ENCODE data around the gene LDHD.

DNA sequence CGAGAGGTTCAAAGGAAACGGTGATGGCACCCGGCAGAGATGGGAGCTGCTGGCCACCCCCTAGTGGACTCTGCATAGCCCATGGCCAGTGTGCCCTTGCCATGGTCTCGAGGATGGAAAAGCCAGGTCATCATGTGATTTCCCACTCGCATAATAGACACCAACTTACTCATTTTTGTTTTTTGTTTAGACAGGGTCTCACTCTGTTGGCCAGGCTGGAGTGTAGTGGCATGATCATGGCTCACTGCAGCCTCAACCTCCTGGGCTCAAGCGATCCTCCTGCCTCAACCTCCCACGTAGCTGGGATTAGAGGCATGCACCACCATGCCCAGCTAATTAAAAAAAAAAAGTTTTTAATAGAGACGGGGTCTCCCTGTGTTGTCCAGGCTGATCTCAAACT, 27.6 kb downstream of the LDHD start:
- TF ChIP-seq CTCF (IDR thresholded peaks at IDR 0.05) (no peak), POLR2A (IDR thresholded peaks at IDR 0.05) (no peak), POLR2AphosphoS5 (IDR thresholded peaks at IDR 0.05) (no peak), EP300 (IDR thresholded peaks at IDR 0.05) (no peak)

Data from upper lobe of left lung (tissue), 4 donors.